HK-2 (cell line): ENCODE measurements around the gene SH3PXD2A.

ENCODE experiments used
- DNase-seq: peaks from one replicate; pipeline ENCODE4 v3.0.0-alpha.2; 2018; ENCODE audit not compliant: unreplicated experiment

The SH3PXD2A gene

DNA sequence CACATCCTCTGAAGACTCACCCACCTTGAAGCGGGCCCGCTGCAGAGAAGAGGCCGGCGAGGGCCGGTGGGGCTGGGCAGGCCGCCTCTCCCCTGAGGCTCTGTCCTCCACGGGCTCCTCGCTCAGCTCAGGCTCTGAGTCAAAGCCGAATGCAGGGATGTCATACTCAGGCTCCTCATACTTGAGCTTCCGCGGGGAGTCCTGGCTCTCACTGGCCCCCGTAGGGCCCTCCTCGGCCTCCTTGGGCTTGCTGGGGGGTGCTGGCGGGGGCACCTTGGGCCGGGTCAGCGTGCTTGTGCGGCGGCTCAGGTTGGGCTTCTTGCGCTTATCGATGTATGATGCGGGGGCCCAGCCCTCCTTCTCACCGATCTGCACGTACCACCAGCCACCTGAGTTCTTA lies 252.0 kb downstream of the SH3PXD2A start:
- no peak for DNase-seq

DNA sequence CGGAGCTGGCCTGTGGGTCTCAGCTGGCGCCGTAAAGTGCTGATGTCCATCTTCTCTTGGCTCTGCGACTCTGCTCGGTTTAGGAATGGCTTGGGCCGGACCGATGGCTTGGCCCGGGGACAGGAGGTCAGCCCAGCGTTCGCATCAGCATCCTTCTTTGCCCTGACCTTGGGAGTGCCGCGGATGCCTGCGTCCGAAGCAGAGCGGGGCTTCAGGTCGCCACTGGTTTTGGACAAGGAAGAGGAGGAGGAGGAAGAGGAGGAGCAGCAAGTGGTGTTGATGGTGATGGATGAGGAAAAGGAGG lies 252.6 kb downstream of the SH3PXD2A start:
- DNase-seq: no peak

DNA sequence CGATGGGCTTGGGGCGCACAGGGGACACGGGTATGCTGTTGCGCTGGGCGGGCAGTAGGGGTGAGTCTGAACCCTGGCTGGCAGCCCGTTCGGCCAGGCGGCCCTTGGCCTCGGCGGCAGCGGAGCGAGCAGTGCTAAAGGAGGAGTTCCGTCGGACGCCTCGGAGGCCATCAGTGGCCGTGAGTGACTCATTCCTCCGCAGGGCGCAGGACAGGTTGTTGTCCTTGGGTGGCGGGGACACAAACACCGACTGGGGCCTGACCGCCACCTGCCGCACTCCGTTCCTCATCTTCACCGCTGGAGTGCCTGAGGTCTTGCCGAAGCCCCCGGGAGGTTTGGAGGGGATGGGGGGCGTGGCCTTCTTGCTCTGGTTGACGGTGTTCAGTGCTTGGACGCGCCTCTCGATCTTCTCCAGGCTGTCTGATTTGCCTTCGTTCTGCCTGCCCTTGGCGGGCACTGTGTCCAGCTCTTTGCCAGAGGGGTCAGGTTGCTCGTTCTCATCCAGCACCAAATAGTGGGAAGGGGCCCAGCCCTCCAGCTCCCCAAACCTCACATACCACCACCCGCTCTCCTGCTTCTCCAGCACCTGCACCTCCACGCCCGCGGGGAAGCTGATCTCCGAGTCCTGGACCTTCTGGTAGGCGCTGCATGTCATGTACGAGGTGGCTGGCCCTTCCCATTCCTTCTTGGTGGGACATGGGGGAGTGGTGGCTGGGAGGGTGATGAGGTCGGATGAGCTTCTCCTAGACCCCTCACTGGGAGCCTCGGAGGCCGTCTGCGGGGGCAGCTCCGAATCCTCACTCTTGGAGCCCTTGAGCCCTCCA lies 253.1 kb downstream of the SH3PXD2A start:
- DNase-seq: no peak

DNA sequence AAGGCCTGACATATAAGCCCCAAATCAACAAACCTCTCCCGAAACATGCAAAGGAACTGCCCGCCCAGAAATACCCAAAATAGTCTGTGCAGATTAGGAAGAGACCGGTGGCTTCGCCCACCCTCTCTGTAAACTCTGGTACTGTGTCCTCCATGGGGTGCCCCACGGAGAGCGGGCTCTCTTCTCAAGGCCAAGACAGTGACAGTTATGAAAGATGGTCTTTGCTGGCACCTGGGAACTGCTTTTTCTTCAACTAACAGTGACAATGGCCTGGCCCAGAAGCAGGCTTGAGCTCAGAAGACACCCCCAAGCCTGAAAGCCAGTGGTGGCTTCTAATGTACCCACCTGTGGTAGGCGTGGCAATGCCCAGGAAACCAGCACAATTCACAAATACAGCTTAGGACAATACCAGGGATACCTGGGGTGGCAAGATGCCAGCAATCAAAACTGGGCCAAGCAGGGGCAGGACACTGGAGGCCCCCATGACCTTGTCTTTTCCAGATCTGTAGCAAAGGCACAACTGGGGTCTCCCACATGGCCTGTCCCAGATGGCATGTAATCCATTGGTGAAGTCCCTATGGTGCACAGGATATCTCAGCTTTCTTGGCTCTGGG lies 254.3 kb downstream of the SH3PXD2A start:
- no peak for DNase-seq

DNA sequence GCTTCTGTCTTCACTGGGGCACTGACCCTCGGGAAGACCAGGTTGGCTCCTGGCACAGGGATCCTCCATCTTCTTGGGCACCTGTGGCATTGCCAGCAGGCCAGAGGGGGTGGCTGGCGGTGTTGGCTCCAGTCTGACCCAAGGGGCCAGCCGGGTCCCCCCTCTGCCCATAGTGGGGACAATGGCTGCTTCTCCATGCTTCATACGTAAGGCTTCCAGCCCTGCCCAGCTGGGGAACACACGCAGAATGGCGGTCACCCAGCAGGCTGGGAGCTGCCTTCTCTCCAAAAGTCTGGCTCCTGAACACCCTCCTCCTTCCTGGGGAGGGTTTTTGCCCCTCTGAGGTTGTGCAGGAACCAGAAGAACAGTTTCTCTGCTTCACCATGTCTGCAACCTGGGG lies 255.1 kb downstream of the SH3PXD2A start:
- DNase-seq: no peak

DNA sequence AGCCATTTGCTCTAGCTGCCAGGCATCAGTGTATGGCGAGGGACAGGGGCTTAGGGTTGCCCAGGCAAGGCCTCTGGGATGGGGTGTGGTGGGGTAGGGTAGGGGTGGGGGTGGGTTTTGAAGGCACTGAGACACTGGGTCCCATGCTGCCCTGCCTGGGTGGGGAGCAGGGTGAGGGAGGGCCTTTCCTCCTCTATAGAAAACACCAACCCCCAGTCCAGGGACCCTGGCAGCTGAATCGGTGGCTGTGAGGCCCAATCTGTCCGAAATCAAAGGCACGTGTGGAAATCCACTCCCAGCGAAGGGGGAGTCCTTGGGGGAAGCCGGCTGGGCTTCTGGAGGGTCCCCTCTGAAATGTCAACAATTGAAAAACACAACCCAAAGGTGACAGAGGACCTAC lies 255.5 kb downstream of the SH3PXD2A start:
- DNase-seq: no peak

DNA sequence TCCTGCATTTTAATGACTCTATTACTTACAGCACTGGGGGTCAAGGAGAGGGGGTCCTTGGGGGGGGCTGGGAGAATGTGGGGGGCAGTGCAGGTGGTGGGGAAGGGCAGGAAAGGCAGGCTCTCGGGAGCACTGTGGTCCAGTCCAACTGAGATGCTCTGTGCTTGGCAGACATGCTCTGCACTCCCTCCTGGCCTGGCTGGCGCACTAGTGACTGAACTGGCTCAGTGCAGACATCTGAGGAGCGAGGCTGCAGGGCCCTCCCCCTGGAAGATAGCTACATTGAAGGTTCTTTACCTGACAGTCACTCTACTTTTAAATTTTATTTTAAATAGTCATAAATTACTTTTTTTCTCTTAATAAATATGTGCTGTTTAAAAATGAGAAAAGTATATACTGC lies 256.2 kb downstream of the SH3PXD2A start:
- no peak for DNase-seq

DNA sequence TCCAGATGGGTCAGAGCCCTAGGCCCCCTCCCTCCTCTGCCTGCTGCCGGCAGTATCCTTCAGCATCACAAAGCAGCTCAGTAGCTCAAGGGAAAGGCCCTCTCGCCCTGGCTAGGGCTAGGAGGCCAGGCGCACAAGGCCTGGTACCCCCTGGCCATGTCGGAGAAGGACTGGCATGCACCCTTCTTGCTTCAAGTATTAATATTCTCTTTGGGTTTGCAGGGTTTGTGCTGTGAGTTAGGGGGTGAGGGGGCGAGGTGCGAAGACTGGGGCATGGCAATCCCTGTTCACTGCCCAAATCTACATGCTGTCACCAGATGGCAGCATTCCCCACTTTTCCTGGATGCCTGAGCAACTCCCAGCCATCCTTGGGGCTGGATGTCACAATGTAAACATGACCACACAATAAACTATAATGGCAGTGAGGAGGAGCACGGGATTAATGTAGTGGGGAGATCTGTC lies 256.7 kb downstream of the SH3PXD2A start:
- DNase-seq: peak; percentile 72

DNA sequence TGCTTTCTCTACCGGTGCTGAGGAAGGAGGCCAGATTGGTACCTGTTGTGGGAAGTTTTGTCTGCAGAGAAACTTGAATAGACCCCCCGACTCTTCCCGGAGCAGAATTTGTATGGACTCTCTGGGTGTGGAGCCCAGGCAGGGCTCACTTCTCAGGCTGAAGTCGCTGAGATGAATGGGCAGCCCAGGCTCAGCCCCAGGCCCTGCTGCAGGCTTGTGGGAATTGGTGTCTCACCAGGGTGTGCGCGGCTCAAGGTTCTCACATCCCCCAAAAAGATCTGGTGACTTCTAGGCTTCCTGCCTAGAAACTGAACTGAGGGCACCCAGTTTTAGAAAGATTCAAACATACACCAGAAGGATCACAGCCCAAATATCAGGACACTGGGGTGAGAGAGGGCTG lies 258.4 kb downstream of the SH3PXD2A start:
- DNase-seq: no peak

DNA sequence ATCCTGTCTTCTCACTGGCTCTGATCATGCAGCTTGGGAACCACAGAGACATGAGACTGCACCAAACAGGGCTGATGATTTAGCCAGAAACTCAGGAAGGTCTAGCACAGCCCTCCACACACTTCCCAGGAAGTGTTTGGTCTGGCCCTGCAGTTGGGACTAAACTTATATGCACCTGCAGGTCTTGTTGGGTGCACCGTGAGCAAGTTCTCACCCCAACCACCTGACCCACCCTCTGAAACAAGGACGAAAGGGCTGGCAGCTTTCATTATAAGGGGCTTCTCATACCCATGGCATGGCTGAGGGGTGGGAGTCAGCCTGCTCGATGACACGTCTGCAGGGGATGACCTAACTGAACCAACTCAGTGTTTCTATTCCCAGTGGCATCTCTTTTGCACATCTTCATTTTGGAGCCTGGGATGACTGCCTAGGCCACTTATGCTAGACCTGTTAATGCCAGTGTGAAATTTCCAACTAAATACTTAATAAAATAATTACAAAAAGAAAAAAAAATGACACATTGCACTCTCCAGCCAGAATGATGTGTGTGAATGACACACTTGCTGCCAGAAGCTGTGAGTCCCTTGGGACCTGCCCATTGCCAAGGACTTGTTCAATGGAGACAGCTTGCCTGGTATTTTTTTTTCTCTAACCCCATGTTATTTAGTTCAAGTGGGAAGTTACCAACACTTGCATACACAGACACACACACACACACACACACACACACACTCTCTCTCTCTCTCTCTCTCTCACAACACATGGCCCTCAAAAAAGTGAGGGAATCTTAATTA lies 259.2 kb downstream of the SH3PXD2A start:
- DNase-seq: no peak

DNA sequence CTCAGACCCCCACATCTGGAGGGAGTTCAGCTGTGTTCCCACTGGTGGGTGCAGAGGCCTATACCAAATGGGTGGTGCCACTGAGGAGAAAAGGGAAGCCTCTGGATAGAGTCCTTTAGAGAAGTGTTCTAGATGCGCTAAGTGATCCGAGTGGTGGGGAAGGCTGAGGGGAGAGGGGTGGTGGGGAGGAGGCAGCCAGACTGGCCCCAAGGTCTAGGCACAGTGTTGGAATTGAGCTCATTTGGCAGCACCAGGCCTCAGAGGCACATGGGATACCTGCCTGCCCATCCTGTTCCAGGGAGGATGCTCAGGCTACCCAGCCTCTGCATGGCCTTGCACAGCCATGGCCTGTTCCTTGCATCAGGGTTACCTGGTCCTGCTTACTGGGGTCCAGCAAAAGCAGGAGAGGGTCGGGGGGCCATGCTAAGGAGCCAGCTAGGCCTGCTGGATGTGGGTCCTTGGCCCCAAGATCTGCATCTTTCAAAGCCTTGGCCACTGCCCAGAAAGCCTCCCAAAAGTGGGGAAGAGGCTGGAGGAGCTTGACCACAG lies 262.3 kb downstream of the SH3PXD2A start:
- no peak for DNase-seq

DNA sequence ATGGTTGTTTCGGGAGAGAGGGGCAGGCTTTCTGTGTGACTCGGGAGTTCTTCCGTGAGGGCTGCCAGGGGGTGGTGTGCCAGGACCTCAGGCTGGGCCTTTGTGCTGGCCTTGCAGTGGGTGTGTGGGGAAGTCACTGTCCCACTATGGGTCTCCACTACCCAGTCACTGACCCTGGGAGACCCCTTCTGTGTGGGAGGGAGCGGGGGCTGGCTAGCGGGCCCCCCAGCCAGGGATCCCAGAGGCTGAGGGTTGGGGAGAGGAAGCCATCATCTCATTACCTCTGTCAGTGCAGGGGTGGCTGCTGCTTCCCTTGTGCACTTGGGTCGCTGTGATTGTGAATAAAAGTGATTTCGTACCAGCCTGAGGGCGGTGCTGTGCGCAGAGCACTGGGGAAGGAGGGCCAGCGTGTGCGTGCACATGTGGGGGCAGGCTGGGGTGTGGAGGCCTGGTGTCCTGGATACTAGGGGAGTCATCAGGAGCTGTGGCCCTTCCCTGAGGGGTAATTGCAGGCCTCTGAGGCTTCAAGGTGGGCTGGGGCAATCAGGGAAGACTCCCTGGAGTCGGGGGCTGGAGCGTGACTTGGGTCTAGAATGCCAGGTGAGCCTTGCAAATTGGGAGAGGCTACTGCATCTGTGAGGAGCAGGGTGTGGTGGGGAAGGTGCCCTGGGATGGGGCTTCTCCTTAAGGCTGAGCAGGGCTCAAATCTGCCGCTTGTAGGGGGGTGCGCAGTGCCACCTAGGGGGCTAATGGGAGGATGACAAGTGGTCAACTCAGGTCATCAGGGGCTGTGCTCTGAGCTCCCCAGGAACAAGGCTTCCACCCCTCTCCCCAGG lies 263.0 kb downstream of the SH3PXD2A start:
- DNase-seq: peak; percentile 60

DNA sequence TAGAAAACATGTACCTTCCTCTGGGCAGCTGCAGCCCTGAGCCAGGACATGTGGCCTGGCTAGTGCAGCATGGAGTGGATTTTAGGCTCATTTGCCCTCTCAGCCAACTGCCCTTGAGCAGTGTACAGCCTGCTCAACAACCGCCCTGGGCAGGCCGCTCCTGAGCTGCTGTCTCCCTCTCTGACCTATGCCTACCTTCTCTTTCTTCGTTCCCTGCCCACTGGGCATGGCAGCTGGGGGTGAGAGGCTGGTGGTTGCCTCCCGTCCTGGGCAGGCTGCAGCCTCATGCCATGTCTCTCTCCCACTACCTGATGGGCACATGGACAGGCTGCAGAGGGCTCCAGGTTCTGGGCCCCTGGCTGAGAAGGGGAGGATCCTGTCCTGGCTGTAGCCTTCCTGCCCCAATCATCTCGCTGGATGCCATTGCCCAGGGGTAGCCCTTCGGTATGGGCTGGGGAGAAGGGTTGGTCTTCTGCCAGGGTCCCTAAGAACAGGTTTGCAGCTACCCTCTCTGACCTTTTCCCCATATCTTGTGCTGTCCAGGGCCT lies 264.6 kb downstream of the SH3PXD2A start:
- no peak for DNase-seq

DNA sequence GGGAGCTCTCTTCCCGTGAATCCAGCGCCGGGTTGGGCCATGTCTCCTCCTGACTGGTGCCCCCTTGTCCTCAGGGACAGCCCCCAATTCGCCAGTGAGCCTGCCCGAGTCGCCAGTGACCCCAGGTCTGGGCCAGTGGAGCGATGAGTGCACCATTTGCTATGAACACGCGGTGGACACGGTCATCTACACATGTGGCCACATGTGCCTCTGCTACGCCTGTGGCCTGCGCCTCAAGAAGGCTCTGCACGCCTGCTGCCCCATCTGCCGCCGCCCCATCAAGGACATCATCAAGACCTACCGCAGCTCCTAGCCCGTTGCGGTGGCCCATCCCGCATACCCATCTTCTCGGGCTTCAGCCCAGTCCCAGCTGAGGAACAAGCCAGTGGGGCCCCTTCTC lies 265.3 kb downstream of the SH3PXD2A start:
- DNase-seq: no peak

DNA sequence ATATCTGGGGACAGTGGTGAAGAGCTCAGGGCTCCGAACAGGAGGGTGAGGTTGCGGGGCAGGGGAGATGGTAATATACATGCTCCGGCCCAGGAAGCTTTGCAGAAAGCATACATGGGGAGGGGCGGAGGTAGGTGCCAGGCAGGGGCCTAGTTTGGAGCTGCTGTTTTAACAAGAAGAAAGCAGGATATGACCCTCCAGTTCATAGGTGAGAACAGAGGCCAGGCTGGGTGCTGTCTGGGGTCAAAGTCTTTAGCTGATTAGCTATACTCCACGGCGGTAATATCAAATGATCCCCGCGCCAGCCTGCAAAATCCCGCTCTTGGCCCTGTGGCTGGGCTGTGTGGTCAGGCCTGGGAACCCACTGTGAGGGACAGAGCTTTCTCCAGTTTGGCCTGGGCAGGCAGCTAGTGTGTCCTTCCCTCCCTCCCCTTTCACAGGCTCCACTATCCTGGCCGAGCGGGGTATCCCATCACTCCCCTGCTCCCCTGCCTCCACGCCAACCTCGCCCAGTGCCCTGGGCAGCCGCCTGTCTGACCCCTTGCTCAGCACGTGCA lies 266.2 kb downstream of the SH3PXD2A start:
- DNase-seq: no peak

DNA sequence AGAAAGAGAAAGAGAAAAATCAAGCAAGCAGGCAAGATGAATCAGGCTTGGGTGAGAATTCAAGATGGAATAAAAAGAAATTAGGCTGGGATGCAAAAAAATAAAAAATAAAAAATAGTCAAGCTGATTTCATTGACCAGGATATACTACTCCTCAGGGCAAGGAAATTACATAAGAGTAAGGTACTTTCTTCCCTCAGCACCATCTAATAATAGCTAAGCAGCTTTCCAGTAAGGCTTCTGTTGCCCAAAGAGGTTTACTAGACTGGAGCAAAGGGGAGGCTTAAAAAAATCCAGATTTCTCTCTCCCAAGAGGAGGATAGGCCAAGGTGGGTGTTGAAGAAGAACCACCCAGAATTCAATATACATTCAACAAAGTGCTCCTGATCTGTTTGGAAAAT lies 268.3 kb downstream of the SH3PXD2A start:
- DNase-seq: no peak

DNA sequence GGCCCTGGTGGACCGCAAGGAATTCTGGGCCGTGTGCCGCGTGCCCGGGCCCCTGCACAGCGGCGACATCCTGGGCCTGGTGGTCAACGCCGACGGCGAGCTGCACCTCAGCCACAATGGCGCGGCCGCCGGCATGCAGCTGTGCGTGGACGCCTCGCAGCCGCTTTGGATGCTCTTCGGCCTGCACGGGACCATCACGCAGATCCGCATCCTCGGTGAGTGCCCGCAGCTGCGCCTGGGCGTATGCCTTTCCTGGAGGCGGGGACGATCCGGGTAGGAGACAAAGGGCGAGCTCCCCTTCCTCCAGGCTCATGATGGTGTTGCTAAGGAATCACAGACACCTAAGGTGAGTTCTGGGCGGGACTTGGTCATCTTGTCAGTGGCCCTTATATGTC lies 270.4 kb downstream of the SH3PXD2A start:
- DNase-seq: no peak

DNA sequence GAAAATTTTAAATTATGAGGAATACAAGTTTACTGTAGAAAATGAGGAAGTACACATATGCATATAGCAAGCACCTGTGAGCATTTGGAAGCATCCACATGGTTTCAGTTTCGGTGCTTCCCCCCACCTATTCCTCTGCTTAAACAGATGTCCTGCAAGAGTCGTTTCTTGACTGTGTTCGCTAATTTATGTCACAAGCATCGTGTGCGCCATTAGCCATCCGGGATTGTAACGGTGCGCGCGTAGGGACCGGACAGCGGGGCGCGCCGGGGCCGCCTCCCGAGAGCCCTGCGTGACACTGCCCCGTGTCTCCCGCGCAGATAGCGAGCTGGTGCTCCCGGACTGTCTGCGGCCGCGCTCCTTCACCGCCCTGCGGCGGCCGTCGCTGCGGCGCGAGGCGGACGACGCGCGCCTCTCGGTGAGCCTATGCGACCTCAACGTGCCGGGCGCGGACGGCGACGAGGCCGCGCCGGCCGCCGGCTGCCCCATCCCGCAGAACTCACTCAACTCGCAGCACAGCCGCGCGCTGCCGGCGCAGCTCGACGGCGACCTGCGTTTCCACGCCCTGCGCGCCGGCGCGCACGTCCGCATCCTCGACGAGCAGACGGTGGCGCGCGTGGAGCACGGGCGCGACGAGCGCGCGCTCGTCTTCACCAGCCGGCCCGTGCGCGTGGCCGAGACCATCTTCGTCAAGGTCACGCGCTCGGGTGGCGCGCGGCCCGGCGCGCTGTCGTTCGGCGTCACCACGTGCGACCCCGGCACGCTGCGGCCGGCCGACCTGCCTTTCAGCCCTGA lies 271.0 kb downstream of the SH3PXD2A start:
- no peak for DNase-seq

DNA sequence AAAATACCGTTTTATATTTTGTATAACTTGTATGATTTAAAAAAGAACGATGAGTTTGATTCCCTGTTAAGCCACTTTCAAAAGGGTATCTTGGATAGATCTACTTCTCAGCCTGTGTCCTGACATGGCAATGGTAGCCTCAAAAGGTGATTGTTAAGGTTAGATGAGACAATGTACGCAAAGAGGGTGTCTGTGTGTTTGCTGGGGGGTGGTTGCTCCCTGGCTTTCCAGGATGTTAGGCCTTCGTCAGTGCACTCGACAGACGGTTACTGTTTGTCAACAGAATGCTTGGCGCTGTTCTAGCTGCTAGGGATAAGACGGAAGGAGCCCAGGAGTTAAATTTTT lies 271.5 kb downstream of the SH3PXD2A start:
- no peak for DNase-seq
